ENCODE results near the gene PRAMEF9.
"Not testable (repeated sequence)": the region's sequence is repeated elsewhere in the genome, so short reads cannot be mapped to it uniquely, and the experiment has no call there.

The PRAMEF9 gene

GRCh38 chr1:13171548-13171947, at the start of gene PRAMEF9:
Gene PRAMEF9 (plus strand): TSS chr1:13171848. CDS start chr1:13175281, 3,433 bp downstream.
- H3K9ac ChIP-seq (ENCODE audit: low read depth, low read length); H3K4me3 ChIP-seq (ENCODE audit: low read length); H3K9me3 ChIP-seq (ENCODE audit: insufficient read depth, low read depth, low read length); H3K27me3 ChIP-seq (ENCODE audit: insufficient read depth, low read length); H3K36me3 ChIP-seq (ENCODE audit: insufficient read depth, low read depth, low read length); H3K27ac ChIP-seq (ENCODE audit: low read length); H3K4me1 ChIP-seq (ENCODE audit: insufficient read depth, low read length): not testable (repeated sequence)

GRCh38 chr1:13155909-13156308, 15.7 kb upstream of the PRAMEF9 start, which contains the start of gene PRAMEF26:
Gene PRAMEF26 (minus strand): TSS chr1:13156009. CDS start chr1:13153095, 2,914 bp downstream.
- not testable (repeated sequence) for H3K36me3 ChIP-seq (ENCODE audit: insufficient read depth, low read depth, low read length); H3K4me3 ChIP-seq (ENCODE audit: low read length); H3K27me3 ChIP-seq (ENCODE audit: insufficient read depth, low read length); H3K27ac ChIP-seq (ENCODE audit: low read length); H3K4me1 ChIP-seq (ENCODE audit: insufficient read depth, low read length); H3K9ac ChIP-seq (ENCODE audit: low read depth, low read length); H3K9me3 ChIP-seq (ENCODE audit: insufficient read depth, low read depth, low read length)

- not testable (repeated sequence) for H3K27ac ChIP-seq (ENCODE audit: low read length); H3K9me3 ChIP-seq (ENCODE audit: insufficient read depth, low read depth, low read length); H3K36me3 ChIP-seq (ENCODE audit: insufficient read depth, low read depth, low read length); H3K9ac ChIP-seq (ENCODE audit: low read depth, low read length); H3K27me3 ChIP-seq (ENCODE audit: insufficient read depth, low read length); H3K4me3 ChIP-seq (ENCODE audit: low read length); H3K4me1 ChIP-seq (ENCODE audit: insufficient read depth, low read length)
Observed at GRCh38 chr1:13165531-13165930, 6.1 kb upstream of the PRAMEF9 start, which contains the start of gene HNRNPCL4. Gene HNRNPCL4 (minus strand): TSS chr1:13165631. CDS start chr1:13165467, 164 bp downstream.

- not testable (repeated sequence) for H3K27me3 ChIP-seq (ENCODE audit: insufficient read depth, low read length); H3K27ac ChIP-seq (ENCODE audit: low read length); H3K36me3 ChIP-seq (ENCODE audit: insufficient read depth, low read depth, low read length); H3K9me3 ChIP-seq (ENCODE audit: insufficient read depth, low read depth, low read length); H3K4me1 ChIP-seq (ENCODE audit: insufficient read depth, low read length); H3K4me3 ChIP-seq (ENCODE audit: low read length); H3K9ac ChIP-seq (ENCODE audit: low read depth, low read length)
Observed at GRCh38 chr1:13201309-13201708, 29.7 kb downstream of the PRAMEF9 start, which contains the start of gene PRAMEF13. Gene PRAMEF13 (minus strand): TSS chr1:13201409. CDS start chr1:13199589, 1,820 bp downstream.

GRCh38 chr1:13208712-13209111, 37.1 kb downstream of the PRAMEF9 start:
- not testable (repeated sequence) for H3K36me3 ChIP-seq (ENCODE audit: insufficient read depth, low read depth, low read length); H3K9me3 ChIP-seq (ENCODE audit: insufficient read depth, low read depth, low read length); H3K4me1 ChIP-seq (ENCODE audit: insufficient read depth, low read length); H3K9ac ChIP-seq (ENCODE audit: low read depth, low read length); H3K27me3 ChIP-seq (ENCODE audit: insufficient read depth, low read length); H3K27ac ChIP-seq (ENCODE audit: low read length); H3K4me3 ChIP-seq (ENCODE audit: low read length)

GRCh38 chr1:13216619-13217018, 45.0 kb downstream of the PRAMEF9 start:
- not testable (repeated sequence) for H3K9ac ChIP-seq (ENCODE audit: low read depth, low read length); H3K36me3 ChIP-seq (ENCODE audit: insufficient read depth, low read depth, low read length); H3K27ac ChIP-seq (ENCODE audit: low read length); H3K9me3 ChIP-seq (ENCODE audit: insufficient read depth, low read depth, low read length); H3K4me3 ChIP-seq (ENCODE audit: low read length); H3K4me1 ChIP-seq (ENCODE audit: insufficient read depth, low read length); H3K27me3 ChIP-seq (ENCODE audit: insufficient read depth, low read length)

GRCh38 chr1:13219203-13219602, 47.6 kb downstream of the PRAMEF9 start:
- H3K36me3 ChIP-seq (ENCODE audit: insufficient read depth, low read depth, low read length); H3K4me3 ChIP-seq (ENCODE audit: low read length); H3K27ac ChIP-seq (ENCODE audit: low read length); H3K4me1 ChIP-seq (ENCODE audit: insufficient read depth, low read length); H3K9ac ChIP-seq (ENCODE audit: low read depth, low read length); H3K9me3 ChIP-seq (ENCODE audit: insufficient read depth, low read depth, low read length); H3K27me3 ChIP-seq (ENCODE audit: insufficient read depth, low read length): not testable (repeated sequence)

GRCh38 chr1:13222788-13223187, 51.1 kb downstream of the PRAMEF9 start:
- H3K9ac ChIP-seq (ENCODE audit: low read depth, low read length); H3K27ac ChIP-seq (ENCODE audit: low read length); H3K27me3 ChIP-seq (ENCODE audit: insufficient read depth, low read length); H3K36me3 ChIP-seq (ENCODE audit: insufficient read depth, low read depth, low read length); H3K4me3 ChIP-seq (ENCODE audit: low read length); H3K4me1 ChIP-seq (ENCODE audit: insufficient read depth, low read length): not testable (repeated sequence)
- H3K9me3 ChIP-seq (ENCODE audit: insufficient read depth, low read depth, low read length): peaks cover 28% of the 10 kb centered on the region

GRCh38 chr1:13224480-13225060, 52.9 kb downstream of the PRAMEF9 start:
- no peaks in the 10 kb centered on the region for H3K4me1 ChIP-seq (ENCODE audit: insufficient read depth, low read length)
- H3K9me3 ChIP-seq (ENCODE audit: insufficient read depth, low read depth, low read length): peaks cover 46% of the 10 kb centered on the region
- H3K9ac ChIP-seq (ENCODE audit: low read depth, low read length): no peak overlapping the region
- H3K27me3 ChIP-seq (ENCODE audit: insufficient read depth, low read length): no peaks in the 10 kb centered on the region
- no peak overlapping the region; the same call in 1 of the 2 replicates for H3K4me3 ChIP-seq (ENCODE audit: low read length)
- H3K27ac ChIP-seq (ENCODE audit: low read length): no peak overlapping the region
- H3K36me3 ChIP-seq (ENCODE audit: insufficient read depth, low read depth, low read length): no peaks in the 10 kb centered on the region

- not testable (repeated sequence) for H3K27ac ChIP-seq (ENCODE audit: low read length); H3K9ac ChIP-seq (ENCODE audit: low read depth, low read length); H3K4me1 ChIP-seq (ENCODE audit: insufficient read depth, low read length); H3K27me3 ChIP-seq (ENCODE audit: insufficient read depth, low read length); H3K4me3 ChIP-seq (ENCODE audit: low read length); H3K36me3 ChIP-seq (ENCODE audit: insufficient read depth, low read depth, low read length)
- peaks cover 55% of the 10 kb centered on the region for H3K9me3 ChIP-seq (ENCODE audit: insufficient read depth, low read depth, low read length)
Observed at GRCh38 chr1:13225675-13226204, 54.1 kb downstream of the PRAMEF9 start, which contains the start of gene PRAMEF18. Gene PRAMEF18 (minus strand): TSS chr1:13226154. CDS start chr1:13226106, 48 bp downstream.

- peaks cover 68% of the 10 kb centered on the region for H3K9me3 ChIP-seq (ENCODE audit: insufficient read depth, low read depth, low read length)
- not testable (repeated sequence) for H3K27ac ChIP-seq (ENCODE audit: low read length); H3K4me3 ChIP-seq (ENCODE audit: low read length); H3K9ac ChIP-seq (ENCODE audit: low read depth, low read length); H3K27me3 ChIP-seq (ENCODE audit: insufficient read depth, low read length); H3K4me1 ChIP-seq (ENCODE audit: insufficient read depth, low read length); H3K36me3 ChIP-seq (ENCODE audit: insufficient read depth, low read depth, low read length)
Observed at GRCh38 chr1:13227271-13228055, 55.8 kb downstream of the PRAMEF9 start.

- Histone ChIP-seq H3K4me3 (ENCODE audit: low read length) (no peak overlapping the region), H3K27ac (ENCODE audit: low read length) (no peak overlapping the region), H3K9ac (ENCODE audit: low read depth, low read length) (no peak overlapping the region), H3K4me1 (ENCODE audit: insufficient read depth, low read length) (no peaks in the 10 kb centered on the region), H3K9me3 (ENCODE audit: insufficient read depth, low read depth, low read length) (peaks cover 77% of the 10 kb centered on the region), H3K27me3 (ENCODE audit: insufficient read depth, low read length) (no peaks in the 10 kb centered on the region), H3K36me3 (ENCODE audit: insufficient read depth, low read depth, low read length) (no peaks in the 10 kb centered on the region)
Observed at GRCh38 chr1:13228343-13228781, 56.7 kb downstream of the PRAMEF9 start.

Data from iPS-20b (cell line).